ENCODE measurements around the gene TRIM4. TPM values are rescaled to one million over a fixed set of nuclear protein-coding genes. Genes with fewer than 3 reads are reported as not detected.

The TRIM4 gene
- total RNA-seq, 3 donors from 2014 or later, result 22.2 to 29.2 (median 25.2) TPM

DNA sequence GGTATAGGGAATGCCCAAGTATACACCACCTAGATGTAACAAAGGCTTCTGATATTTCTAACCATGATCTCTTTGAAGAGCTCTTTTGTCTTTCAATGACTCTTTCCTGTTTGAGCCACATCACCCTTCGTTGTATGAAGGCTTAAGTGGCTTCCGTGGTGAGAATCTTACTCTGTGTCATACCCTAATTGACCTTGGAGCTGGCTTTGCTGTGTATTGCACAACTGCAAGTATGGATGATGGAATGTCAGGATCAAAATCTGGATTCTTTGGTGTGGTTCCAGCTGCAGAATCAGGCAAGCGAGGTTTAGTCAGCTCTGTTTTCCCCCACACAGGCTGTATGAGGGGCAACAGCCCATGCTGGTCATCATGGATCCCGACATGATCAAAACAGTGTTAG is 75.5 kb downstream of the TRIM4 start:
- TF ChIP-seq, protein P1, sequence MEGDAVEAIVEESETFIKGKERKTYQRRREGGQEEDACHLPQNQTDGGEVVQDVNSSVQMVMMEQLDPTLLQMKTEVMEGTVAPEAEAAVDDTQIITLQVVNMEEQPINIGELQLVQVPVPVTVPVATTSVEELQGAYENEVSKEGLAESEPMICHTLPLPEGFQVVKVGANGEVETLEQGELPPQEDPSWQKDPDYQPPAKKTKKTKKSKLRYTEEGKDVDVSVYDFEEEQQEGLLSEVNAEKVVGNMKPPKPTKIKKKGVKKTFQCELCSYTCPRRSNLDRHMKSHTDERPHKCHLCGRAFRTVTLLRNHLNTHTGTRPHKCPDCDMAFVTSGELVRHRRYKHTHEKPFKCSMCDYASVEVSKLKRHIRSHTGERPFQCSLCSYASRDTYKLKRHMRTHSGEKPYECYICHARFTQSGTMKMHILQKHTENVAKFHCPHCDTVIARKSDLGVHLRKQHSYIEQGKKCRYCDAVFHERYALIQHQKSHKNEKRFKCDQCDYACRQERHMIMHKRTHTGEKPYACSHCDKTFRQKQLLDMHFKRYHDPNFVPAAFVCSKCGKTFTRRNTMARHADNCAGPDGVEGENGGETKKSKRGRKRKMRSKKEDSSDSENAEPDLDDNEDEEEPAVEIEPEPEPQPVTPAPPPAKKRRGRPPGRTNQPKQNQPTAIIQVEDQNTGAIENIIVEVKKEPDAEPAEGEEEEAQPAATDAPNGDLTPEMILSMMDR (IDR thresholded peaks at IDR 0.05), result no peak
- H3K36me3 ChIP-seq (ENCODE audit: low read depth), result no peaks in the 10 kb centered on the region
- ATAC-seq (no peak), DNase-seq (no peak)
- no peak overlapping the region for H3K4me3 ChIP-seq
- intact Hi-C loops (cut with DNase I, micrococcal nuclease), result no loop called here
- H3K9me3 ChIP-seq, result no peaks in the 10 kb centered on the region
- no peaks in the 10 kb centered on the region for H3K4me1 ChIP-seq (ENCODE audit: low read depth)

DNA sequence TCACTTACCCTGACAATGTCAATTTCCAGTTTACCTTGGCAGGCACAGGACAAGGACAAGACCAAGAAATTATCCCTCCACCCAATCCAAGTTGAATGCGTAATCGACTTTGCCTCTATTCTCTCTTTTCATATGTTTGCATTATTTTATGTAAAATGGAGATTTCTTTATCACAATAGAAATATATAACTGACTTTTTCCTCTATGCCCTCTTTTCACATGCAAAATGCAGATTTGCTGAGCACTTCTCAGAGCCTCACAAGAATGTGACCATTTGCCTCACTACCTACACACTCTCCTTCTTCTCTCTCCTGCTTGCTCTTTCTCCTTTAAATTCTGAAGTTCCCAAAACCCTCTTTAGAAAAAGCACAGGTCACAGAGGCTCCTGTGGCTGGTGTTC is 76.4 kb downstream of the TRIM4 start:
- peaks cover 8% of the 10 kb centered on the region for H3K4me1 ChIP-seq (ENCODE audit: low read depth)
- DNase-seq (no peak), ATAC-seq (no peak)
- H3K9me3 ChIP-seq, result no peaks in the 10 kb centered on the region
- intact Hi-C loops (cut with DNase I, micrococcal nuclease), result no loop called here
- H3K36me3 ChIP-seq (ENCODE audit: low read depth), result no peaks in the 10 kb centered on the region
- H3K4me3 ChIP-seq, result no peak overlapping the region
- TF ChIP-seq, protein P1 (IDR thresholded peaks at IDR 0.05), result no peak

Other genes with a start within 250 kb of the TRIM4 start
- 100 to 1,000 TPM in 2 of 3 donors, 10 to 100 TPM in 1; 73.8 to 241 (median 179) TPM for gene CYP3A5, start 239.5 kb downstream of the TRIM4 start, total RNA-seq
- under 1 TPM in 2 of 3 donors, not detected in 1; 0.39 to 0.82 TPM for gene CYP3A7, start 184.3 kb downstream of the TRIM4 start, total RNA-seq
- gene CYP3A4, start 135.3 kb downstream of the TRIM4 start, total RNA-seq, result 1 to 10 TPM; 2.8 to 5.4 (median 4.0) TPM
- gene CYP3A43, start 91.5 kb downstream of the TRIM4 start, total RNA-seq, result not detected
- gene OR2AE1, start 42.5 kb downstream of the TRIM4 start, total RNA-seq, result under 1 TPM in 1 of 3 donors, not detected in 2; 0.47 TPM
- gene GJC3, start 10.1 kb upstream of the TRIM4 start, total RNA-seq, result not detected
- gene AZGP1, start 56.5 kb upstream of the TRIM4 start, total RNA-seq, result 1 to 10 TPM; 3.8 to 7.9 (median 6.0) TPM
- 100 to 1,000 TPM; 105 to 153 (median 129) TPM for gene ZKSCAN1, start 96.1 kb upstream of the TRIM4 start, total RNA-seq
- gene ZSCAN21, start 130.2 kb upstream of the TRIM4 start, total RNA-seq, result 10 to 100 TPM in 1 of 3 donors, 1 to 10 TPM in 2; 6.9 to 13.9 (median 7.7) TPM
- gene ZNF3, start 162.2 kb upstream of the TRIM4 start, total RNA-seq, result 10 to 100 TPM; 32.6 to 46.1 (median 35.8) TPM
- gene COPS6, start 169.4 kb upstream of the TRIM4 start, total RNA-seq, result 10 to 100 TPM; 61.8 to 98.5 (median 76.1) TPM
- 10 to 100 TPM; 62.7 to 92.2 (median 65.5) TPM for gene MCM7, start 181.9 kb upstream of the TRIM4 start, total RNA-seq
- 10 to 100 TPM; 18.0 to 30.9 (median 23.9) TPM for gene AP4M1, start 182.1 kb upstream of the TRIM4 start, total RNA-seq
- gene TAF6, start 199.8 kb upstream of the TRIM4 start, total RNA-seq, result 10 to 100 TPM; 31.6 to 62.5 (median 34.2) TPM
- gene CNPY4, start 200.1 kb upstream of the TRIM4 start, total RNA-seq, result 10 to 100 TPM in 1 of 3 donors, 1 to 10 TPM in 2; 7.8 to 19.4 (median 8.6) TPM
- gene MBLAC1, start 207.4 kb upstream of the TRIM4 start, total RNA-seq, result 1 to 10 TPM; 2.5 to 4.9 (median 3.2) TPM
- 100 to 1,000 TPM; 135 to 221 (median 187) TPM for gene LAMTOR4, start 229.4 kb upstream of the TRIM4 start, total RNA-seq
- 10 to 100 TPM; 36.7 to 78.9 (median 49.0) TPM for gene TRAPPC14, start 239.2 kb upstream of the TRIM4 start, total RNA-seq
- gene GAL3ST4, start 249.1 kb upstream of the TRIM4 start, total RNA-seq, result 1 to 10 TPM; 5.4 to 8.0 (median 6.1) TPM